H1 (cell line): Measurements from ENCODE around the gene ASIP. TPM values are rescaled to one million over a fixed set of nuclear protein-coding genes. Genes with fewer than 3 reads are reported as not detected.

Experiments
- CTCF ChIA-PET: fragments of 300-600 bp; sonication (Branson Sonifier 250); formaldehyde crosslinking; loops from one replicate; lab custom pipeline; 2021; ENCODE audit not compliant: partially characterized antibody; lab: Charles Lee
- POLR2A ChIA-PET: fragments of 300-600 bp; sonication (Branson Sonifier 250); formaldehyde crosslinking; loops from one replicate; lab custom pipeline; 2021; ENCODE audit warnings: inconsistent platforms; ENCODE audit not compliant: partially characterized antibody; lab: Charles Lee
- DNase-seq, 2 experiments: peaks; one replicate each; pipeline versions ENCODE4 v3.0.0 to v3.0.0-alpha.2; 2010 to 2022; ENCODE audit warnings: low spot score in 2 of 2, low read depth in 1 of 2, mixed read lengths in 1 of 2
- FAIRE-seq: peaks from 2 replicates; lab custom pipeline; 2011; peaks lifted over from hg19 to GRCh38; lab: Jason Lieb, UNC
- H2AFZ ChIP-seq: 2 replicates; pipeline ENCODE4 v1.8.1; 2012; ENCODE audit warnings: low read length, inconsistent platforms
- H2AK5ac ChIP-seq: 2 replicates; pipeline ENCODE4 v1.6.1; 2013; ENCODE audit warnings: low read depth, low read length
- H2BK120ac ChIP-seq: replicated peaks from 2 replicates; pipeline ENCODE3; 2013; ENCODE audit warnings: low read depth, low read length, inconsistent platforms
- H2BK12ac ChIP-seq: 2 replicates; pipeline ENCODE4 v1.6.1; 2013; ENCODE audit warnings: low read depth, low read length
- H2BK15ac ChIP-seq: 2 replicates; pipeline ENCODE4 v1.6.1; 2013; ENCODE audit warnings: low read length
- H2BK20ac ChIP-seq: 2 replicates; pipeline ENCODE4 v1.6.1; 2013; ENCODE audit warnings: low read length
- H2BK5ac ChIP-seq: 2 replicates; pipeline ENCODE4 v1.6.1; 2013; ENCODE audit warnings: low read depth, low read length
- H3K14ac ChIP-seq: 2 replicates; pipeline ENCODE4 v1.6.1; 2013; ENCODE audit warnings: inconsistent platforms; ENCODE audit not compliant: insufficient read length
- H3K18ac ChIP-seq: 2 replicates; pipeline ENCODE4 v1.6.1; 2013; ENCODE audit warnings: low read length; ENCODE audit errors: extremely low read depth
- H3K23ac ChIP-seq: 2 replicates; pipeline ENCODE4 v1.6.1; 2013; ENCODE audit warnings: inconsistent platforms; ENCODE audit not compliant: insufficient read length
- H3K23me2 ChIP-seq: 2 replicates; pipeline ENCODE4 v1.6.1; 2013; ENCODE audit warnings: low read depth, low read length
- H3K27ac ChIP-seq: 2 replicates; pipeline ENCODE4 v1.6.1; 2011; ENCODE audit warnings: low read depth, low read length, inconsistent platforms
- H3K27me3 ChIP-seq, 4 experiments: replicated peaks in 1 of 4; 1 replicate in 1 of 4; 2 replicates in 3 of 4; pipeline versions ENCODE4 v1.6.1 to v1.8.1; 2011 to 2013; ENCODE audit warnings: low read length in 3 of 4, mild to moderate bottlenecking in 3 of 4, inconsistent platforms in 2 of 4, mixed read lengths in 2 of 4, moderate library complexity in 1 of 4; ENCODE audit not compliant: control insufficient read depth in 3 of 4, insufficient read depth in 3 of 4; ENCODE audit errors: extremely low read depth in 1 of 4
- H3K36me3 ChIP-seq, 4 experiments: 2 replicates each; pipeline versions ENCODE4 v1.6.1 to v1.8.1; 2011 to 2013; ENCODE audit warnings: mild to moderate bottlenecking in 4 of 4, low read length in 3 of 4, moderate library complexity in 2 of 4, control low read depth in 1 of 4, inconsistent platforms in 1 of 4; ENCODE audit not compliant: insufficient read depth in 4 of 4, control insufficient read depth in 2 of 4
- H3K4ac ChIP-seq: replicated peaks from 2 replicates; pipeline ENCODE3; 2013; ENCODE audit warnings: low read length, low read depth, mixed read lengths, inconsistent platforms; ENCODE audit not compliant: insufficient read length
- H3K4me1 ChIP-seq, 4 experiments: replicated peaks in 1 of 4; 1 replicate in 1 of 4; 2 replicates in 3 of 4; pipeline versions ENCODE4 v1.6.1 to v1.8.1; 2011 to 2013; ENCODE audit warnings: low read length in 3 of 4, inconsistent platforms in 2 of 4, mixed read lengths in 1 of 4; ENCODE audit not compliant: insufficient read depth in 4 of 4, control insufficient read depth in 3 of 4
- H3K4me2 ChIP-seq, 2 experiments: 2 replicates each; pipeline versions ENCODE4 v1.6.1 to v1.8.1; 2011 to 2013; ENCODE audit warnings: low read depth in 2 of 2, low read length in 2 of 2, control low read depth in 1 of 2, inconsistent platforms in 1 of 2, mild to moderate bottlenecking in 1 of 2; ENCODE audit not compliant: insufficient read depth in 1 of 2
- H3K4me3 ChIP-seq, 4 experiments: fragments of 200-600, 300-600 bp in 1 of 4; sonication (generic), shearing (Covaris generic), sonication (Bioruptor Twin) in 1 of 4; 2 replicates each; pipeline versions ENCODE4 v1.5.1 to v1.8.1; 2011 to 2016; ENCODE audit warnings: low read length in 4 of 4, low read depth in 3 of 4, control low read depth in 2 of 4, inconsistent platforms in 2 of 4, mild to moderate bottlenecking in 2 of 4, mixed read lengths in 1 of 4, moderate library complexity in 1 of 4; ENCODE audit not compliant: insufficient read depth in 2 of 4; ENCODE audit errors: extremely low read depth in 1 of 4
- H3K56ac ChIP-seq: replicated peaks from 2 replicates; pipeline ENCODE3; 2013; ENCODE audit warnings: low read depth, mild to moderate bottlenecking, mixed read lengths, low read length, inconsistent platforms; ENCODE audit not compliant: insufficient read length
- H3K79me1 ChIP-seq: 2 replicates; pipeline ENCODE4 v1.6.1; 2013; ENCODE audit warnings: low read depth, low read length, control low read depth
- H3K79me2 ChIP-seq, 2 experiments: 2 replicates each; pipeline versions ENCODE4 v1.6.1 to v1.8.1; 2012 to 2013; ENCODE audit warnings: low read length in 2 of 2, mild to moderate bottlenecking in 2 of 2, inconsistent platforms in 1 of 2; ENCODE audit not compliant: insufficient read depth in 2 of 2, control insufficient read depth in 1 of 2
- H3K9ac ChIP-seq, 4 experiments: replicated peaks in 1 of 4; 1 replicate in 1 of 4; 2 replicates in 3 of 4; pipeline versions ENCODE4 v1.6.1 to v1.8.1; 2011 to 2013; ENCODE audit warnings: low read depth in 3 of 4, low read length in 3 of 4, control low read depth in 2 of 4, mild to moderate bottlenecking in 2 of 4, moderate library complexity in 2 of 4, inconsistent platforms in 1 of 4; ENCODE audit errors: extremely low read depth in 1 of 4
- H3K9me3 ChIP-seq, 2 experiments: 2 replicates each; pipeline versions ENCODE4 v1.6.1 to v1.8.1; 2012 to 2013; ENCODE audit warnings: mild to moderate bottlenecking in 2 of 2, moderate library complexity in 2 of 2, control low read depth in 1 of 2, inconsistent platforms in 1 of 2, low read depth in 1 of 2, low read length in 1 of 2, mixed read lengths in 1 of 2; ENCODE audit not compliant: insufficient read depth in 2 of 2
- H4K20me1 ChIP-seq, 2 experiments: replicated peaks in 1 of 2; 2 replicates each; pipeline versions ENCODE3 to v1.8.1; 2011 to 2013; ENCODE audit warnings: inconsistent platforms in 2 of 2, low read length in 2 of 2, mild to moderate bottlenecking in 1 of 2; ENCODE audit not compliant: insufficient read depth in 2 of 2, control insufficient read depth in 1 of 2
- H4K5ac ChIP-seq: 2 replicates; pipeline ENCODE4 v1.6.1; 2013; ENCODE audit warnings: low read length, low read depth, mixed read lengths, inconsistent platforms; ENCODE audit not compliant: insufficient read length
- H4K8ac ChIP-seq: 2 replicates; pipeline ENCODE4 v1.8.0; 2013; ENCODE audit warnings: mild to moderate bottlenecking, moderate library complexity, low read length, inconsistent platforms; ENCODE audit not compliant: insufficient read depth; ENCODE audit errors: extremely low read depth
- H4K91ac ChIP-seq: replicated peaks from 2 replicates; pipeline ENCODE3; 2013; ENCODE audit warnings: low read length, mixed read lengths, inconsistent platforms; ENCODE audit not compliant: insufficient read length
- CTBP2 ChIP-seq: IDR thresholded peaks from 2 replicates; pipeline ENCODE4 v1.7.0; 2011; ENCODE audit warnings: borderline replicate concordance, mild to moderate bottlenecking, moderate library complexity, mixed read lengths, low read length; ENCODE audit not compliant: insufficient read depth, insufficient read length
- EGR1 ChIP-seq: IDR thresholded peaks from 2 replicates; pipeline ENCODE4 v1.6.1; 2011; ENCODE audit warnings: low read depth, low read length, borderline replicate concordance
- FOSL1 ChIP-seq: IDR thresholded peaks from 2 replicates; pipeline ENCODE4 v1.6.1; 2011; ENCODE audit warnings: mild to moderate bottlenecking, low read depth, low read length, moderate library complexity; ENCODE audit not compliant: insufficient read depth
- GTF2F1 ChIP-seq: IDR thresholded peaks from 2 replicates; pipeline ENCODE4 v1.6.1; 2012; ENCODE audit warnings: low read depth, low read length, improper control_type of control experiment, borderline replicate concordance
- POLR2AphosphoS5 ChIP-seq: IDR thresholded peaks from 2 replicates; pipeline ENCODE4 v1.6.1; 2011; ENCODE audit warnings: low read depth, low read length
- SIN3A ChIP-seq, 2 experiments: IDR thresholded peaks in 1 of 2; conservative IDR thresholded peaks in 1 of 2; 2 replicates each; pipeline ENCODE4 v1.6.1; 2011 to 2012; ENCODE audit warnings: low read length in 2 of 2, improper control_type of control experiment in 1 of 2, low read depth in 1 of 2, mild to moderate bottlenecking in 1 of 2
- SIRT6 ChIP-seq: IDR thresholded peaks from one replicate; pipeline ENCODE4 v1.7.1; 2012; ENCODE audit warnings: low read length, inconsistent platforms
- SP1 ChIP-seq: IDR thresholded peaks from 2 replicates; pipeline ENCODE4 v1.6.1; 2011; ENCODE audit warnings: low read depth, low read length
- TAF1 ChIP-seq: IDR thresholded peaks from 2 replicates; pipeline ENCODE4 v1.6.1; 2011; ENCODE audit warnings: mild to moderate bottlenecking, low read depth, low read length
- YY1 ChIP-seq: IDR thresholded peaks from 2 replicates; pipeline ENCODE4 v1.6.1; 2011; ENCODE audit warnings: low read depth, mild to moderate bottlenecking, low read length
- WGBS, 2 experiments: shearing (Covaris generic) in 1 of 2; methylation state at CpG; one replicate each; pipeline versions ENCODE4 v1.1.6 to v1.1.7; 2013 to 2015; ENCODE audit warnings: low lambda C conversion rate in 2 of 2, mixed read lengths in 2 of 2, inconsistent platforms in 1 of 2, low coverage in 1 of 2, missing lambda C conversion rate in 1 of 2; ENCODE audit not compliant: insufficient replicate concordance in 2 of 2, insufficient coverage in 1 of 2, insufficient read length in 1 of 2; ENCODE audit errors: extremely low coverage in 1 of 2, missing lambda C conversion rate in 1 of 2; 5-methylcytosine and 5-hydroxymethylcytosine counted together
- polyA plus RNA-seq, 7 experiments: library from polyadenylated mRNA; depleted of rRNA in 3 of 7; stranded (reverse) in 5 of 7; unstranded in 2 of 7; fragments of >200 nt in 5 of 7; fragments of 200-250 nt in 2 of 7; gene quantifications; 1 replicate in 5 of 7; 2 replicates in 1 of 7; 4 replicates in 1 of 7; pipeline versions ENCODE4 v1.2.1 to v1.2.3, GENCODE V29; 2011 to 2013; ENCODE audit warnings: missing spikeins in 2 of 7, mixed read lengths in 2 of 7
- total RNA-seq: library from RNA; stranded (reverse); fragmentation: NEBNext Ultra II Directional; extraction: Animal tissue kit (Norgen Biotek cat#: 25700); gene quantifications from 2 replicates; pipeline ENCODE4 v1.2.1, GENCODE V29; 2021
- TF ChIP-seq, protein P1 (sequence below): IDR thresholded peaks from 2 replicates; pipeline ENCODE4 v1.6.1; 2011; ENCODE audit warnings: low read depth, mild to moderate bottlenecking, low read length; ENCODE audit not compliant: insufficient read depth

The ASIP gene
- total and polyA plus RNA-seq, 2 of the 8 experiments (the other 6 are each of a cell fraction or from before 2014, with no cell fraction given), result not detected

DNA sequence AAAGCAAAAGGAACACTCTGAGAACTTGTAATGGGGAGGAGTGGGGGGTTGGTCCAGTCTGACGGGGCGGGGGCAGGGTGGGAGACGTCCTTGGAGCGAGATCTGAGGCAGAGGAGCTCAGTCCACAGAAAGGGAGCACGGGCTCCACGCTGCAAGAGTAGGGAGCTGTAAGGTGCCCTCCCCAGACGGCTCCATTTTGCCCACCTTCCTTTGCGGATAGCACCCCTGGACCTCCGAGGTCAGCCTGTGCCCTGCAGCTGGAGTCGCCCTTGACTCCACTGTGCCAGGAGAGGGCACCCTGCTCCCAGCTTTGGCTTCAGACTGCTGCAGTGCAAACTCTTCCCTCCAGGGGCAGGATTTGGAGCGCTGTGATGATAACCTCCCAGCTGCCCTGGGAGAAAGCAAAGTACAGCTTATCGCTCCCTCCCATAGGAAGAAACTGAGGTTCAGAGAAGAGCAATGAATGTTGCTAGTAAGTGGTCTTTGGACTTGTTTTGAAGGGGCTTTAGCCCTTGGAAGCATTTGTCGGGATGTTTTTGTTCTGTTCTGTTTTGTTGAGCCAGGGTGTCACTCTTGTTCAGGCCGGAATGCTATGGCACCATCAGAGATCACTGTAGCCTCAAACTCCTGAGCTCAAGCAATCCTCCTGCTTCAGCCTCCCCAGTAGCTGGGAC is 71.5 kb downstream of the ASIP start:
- H2AFZ ChIP-seq, result 0 out of 2 replicates have a peak overlapping the region, but pooled peaks have one; percentile 54
- ChIA-PET CTCF (interaction anchor here (0.6 to 4.5 kb wide), 90 partner anchors 8 to 732 kb away, joined by 3 to 50 read pairs (median 6); partner anchors contain the start of genes AHCY, DYNLRB1 and ITCH), POLR2A (interaction anchor here (0.9 to 2.8 kb wide), 7 partner anchors 10 to 211 kb away, joined by 3 to 29 read pairs (median 7); partner anchors contain the start of genes AHCY, DYNLRB1 and ITCH)
- H3K56ac ChIP-seq, result no peak overlapping the region
- H3K4ac ChIP-seq, result no peak overlapping the region
- DNase-seq (peak; percentile 87 to 97), FAIRE-seq (peak; percentile 92)
- peak overlapping the region; percentile 6 to 79; a peak in 3 of 4 replicates for H3K4me2 ChIP-seq
- no peak overlapping the region for H2BK5ac ChIP-seq
- H2BK12ac ChIP-seq, result no peak overlapping the region
- H3K36me3 ChIP-seq, result no peaks in the 10 kb centered on the region
- H3K79me2 ChIP-seq, result no peaks in the 10 kb centered on the region
- H4K20me1 ChIP-seq, result no peaks in the 10 kb centered on the region
- H2BK15ac ChIP-seq, result no peak overlapping the region
- H3K9me3 ChIP-seq, result no peaks in the 10 kb centered on the region
- no peak overlapping the region for H4K91ac ChIP-seq
- no peak overlapping the region for H2BK120ac ChIP-seq
- no peak overlapping the region; a peak in 1 of 7 replicates for H3K9ac ChIP-seq
- 18% methylated on average over 9 of the region's 14 CpGs; no CpG with 5 or more reads in 1 of the 2 experiments for WGBS, 2 experiments
- no peaks in the 10 kb centered on the region for H3K79me1 ChIP-seq
- H3K4me1 ChIP-seq, result peaks cover 0 to 3% (median 0%) of the 10 kb centered on the region in 4 experiments; a peak in 2 of 7 replicates
- peaks cover 0 to 8% (median 7%) of the 10 kb centered on the region in 4 experiments; a peak in 5 of 7 replicates for H3K27me3 ChIP-seq
- H3K23me2 ChIP-seq, result peaks cover 6% of the 10 kb centered on the region; the same call in 1 of the 2 replicates
- 0 out of 2 replicates have a peak overlapping the region, but pooled peaks have one; percentile 50 for H2BK20ac ChIP-seq
- no peak overlapping the region for H2AK5ac ChIP-seq
- no peak overlapping the region for H4K8ac ChIP-seq
- H3K14ac ChIP-seq, result no peak overlapping the region
- no peak overlapping the region for H4K5ac ChIP-seq
- H3K27ac ChIP-seq, result no peak overlapping the region
- no peak overlapping the region for H3K23ac ChIP-seq
- peak overlapping the region; percentile 1 to 67 (median 51); a peak in 7 of 8 replicates for H3K4me3 ChIP-seq
- no peak overlapping the region for H3K18ac ChIP-seq
- TF ChIP-seq FOSL1 (no peak), SP1 (0 out of 2 replicates have a peak, but pooled peaks have one; percentile 37), SIN3A (conservative IDR thresholded peaks at IDR 0.05 in 1 of 2, IDR thresholded peaks at IDR 0.05 in 1 of 2; ENCODE audit: low read depth in 1 of 2, low read length in 2 of 2) (peak; percentile 53 to 55; a peak in 2 of 4 replicates), YY1 (peak; percentile 83; the same call in 1 of the 2 replicates), EGR1 (no peak), GTF2F1 (0 out of 2 replicates have a peak, but pooled peaks have one; percentile 28), TAF1 (peak; percentile 32; the same call in 1 of the 2 replicates), CTBP2 (no peak), POLR2AphosphoS5 (no peak), SIRT6 (no peak)
- TF ChIP-seq, protein P1, sequence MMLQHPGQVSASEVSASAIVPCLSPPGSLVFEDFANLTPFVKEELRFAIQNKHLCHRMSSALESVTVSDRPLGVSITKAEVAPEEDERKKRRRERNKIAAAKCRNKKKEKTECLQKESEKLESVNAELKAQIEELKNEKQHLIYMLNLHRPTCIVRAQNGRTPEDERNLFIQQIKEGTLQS, result peak; percentile 74
